ENCODE measurements around the gene RAC3. TPM values are rescaled to one million over a fixed set of nuclear protein-coding genes. Genes with fewer than 3 reads are reported as not detected.

The RAC3 gene
- total and polyA plus RNA-seq, 2 of the 8 experiments (the other 6 are each of a cell fraction or from before 2014, with no cell fraction given), result 177 to 299 TPM

DNA sequence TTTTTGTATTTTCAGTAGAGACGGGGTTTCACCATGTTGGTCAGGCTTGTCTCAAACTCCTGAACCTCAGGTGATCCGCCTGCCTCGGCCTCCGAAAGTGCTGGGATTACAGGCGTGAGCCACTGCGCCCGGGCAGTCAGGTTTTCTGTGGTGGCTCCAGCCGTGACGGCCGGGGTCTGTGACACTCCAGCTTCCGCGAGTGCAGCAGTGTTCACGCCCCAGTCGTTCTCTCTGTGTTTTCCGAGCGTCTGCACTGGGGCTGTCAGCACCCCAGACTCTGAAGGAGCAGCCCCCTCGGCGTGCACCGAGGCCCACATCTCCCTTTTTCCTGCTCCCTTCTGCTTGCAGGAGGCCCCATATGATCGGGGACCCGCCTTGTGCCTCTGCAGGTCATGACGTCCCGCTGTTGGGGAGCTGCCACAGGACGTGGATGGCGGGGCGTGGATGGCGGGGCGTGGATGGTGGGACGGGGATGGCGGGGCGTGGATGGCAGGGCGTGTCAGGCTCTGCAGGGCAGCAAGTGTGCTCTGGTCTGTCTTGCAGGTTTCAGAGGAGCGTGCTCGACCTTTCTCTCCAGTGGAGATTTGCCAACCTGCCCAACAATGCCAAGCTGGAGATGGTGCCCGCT lies 48.4 kb upstream of the RAC3 start:
- POLR2A ChIA-PET (ENCODE audit: partially characterized antibody), result interaction anchor here (0.7 to 1.4 kb wide), 2 partner anchors 15 to 260 kb away, joined by 3 to 4 read pairs; no protein-coding TSS in a partner anchor
- H3K56ac ChIP-seq (replicated peaks; ENCODE audit: insufficient read length, low read depth, low read length), result no peak overlapping the region
- WGBS, 2 experiments (ENCODE audit: extremely low coverage in 1 of 2, insufficient coverage in 1 of 2, insufficient read length in 1 of 2, insufficient replicate concordance in 2 of 2, low coverage in 1 of 2, low lambda C conversion rate in 2 of 2, missing lambda C conversion rate in 1 of 2), result 92% methylated on average over 23 of the region's 35 CpGs; no CpG with 5 or more reads in 1 of the 2 experiments
- no peak overlapping the region for H3K4me3 ChIP-seq (ENCODE audit: extremely low read depth in 1 of 4, insufficient read depth in 2 of 4, low read depth in 3 of 4, low read length in 4 of 4)
- no peak overlapping the region for H3K23ac ChIP-seq (ENCODE audit: insufficient read length)
- peaks cover 0 to 3% (median under 1%) of the 10 kb centered on the region in 4 experiments; a peak in 4 of 7 replicates for H3K4me1 ChIP-seq (replicated peaks in 1 of 4; ENCODE audit: control insufficient read depth in 3 of 4, insufficient read depth in 4 of 4, low read length in 3 of 4)
- no peak overlapping the region for H3K4ac ChIP-seq (replicated peaks; ENCODE audit: insufficient read length, low read depth, low read length)
- TF ChIP-seq NRF1 (IDR thresholded peaks at IDR 0.05; ENCODE audit: low read depth, low read length), result no peak
- no peak for TF ChIP-seq EGR1 (IDR thresholded peaks at IDR 0.05; ENCODE audit: borderline replicate concordance, low read depth, low read length)
- TF ChIP-seq BRCA1 (IDR thresholded peaks at IDR 0.05; ENCODE audit: low read depth, low read length), result no peak
- TF ChIP-seq CREB1 (IDR thresholded peaks at IDR 0.05), result no peak
- no peak for TF ChIP-seq CEBPB (IDR thresholded peaks at IDR 0.05; ENCODE audit: low read depth, low read length)
- no peak for TF ChIP-seq ZNF274 (IDR thresholded peaks at IDR 0.05; ENCODE audit: borderline replicate concordance, extremely low read depth, low read length)
- no peaks in the 10 kb centered on the region for H3K9me3 ChIP-seq (ENCODE audit: insufficient read depth in 2 of 2, low read depth in 1 of 2, low read length in 1 of 2)
- H3K4me2 ChIP-seq (ENCODE audit: insufficient read depth in 1 of 2, low read depth in 2 of 2, low read length in 2 of 2), result no peak overlapping the region
- DNase-seq (ENCODE audit: low read depth in 1 of 2, low spot score in 2 of 2) (no peak), FAIRE-seq (no peak)
- no peak overlapping the region for H2AK5ac ChIP-seq (ENCODE audit: low read depth, low read length)
- no peak overlapping the region for H4K91ac ChIP-seq (replicated peaks; ENCODE audit: insufficient read length, low read length)
- no peak overlapping the region for H3K27ac ChIP-seq (ENCODE audit: low read depth, low read length)
- peaks cover 2 to 25% (median 16%) of the 10 kb centered on the region in 4 experiments; a peak in 6 of 8 replicates for H3K36me3 ChIP-seq (ENCODE audit: control insufficient read depth in 2 of 4, insufficient read depth in 4 of 4, low read length in 3 of 4)
- H3K79me1 ChIP-seq (ENCODE audit: low read depth, low read length), result 0 out of 2 replicates have a peak, but pooled peaks cover 3% of the 10 kb centered on the region
- no peak overlapping the region for H2AFZ ChIP-seq (ENCODE audit: low read length)
- H2BK12ac ChIP-seq (ENCODE audit: low read depth, low read length), result no peak overlapping the region
- peaks cover 2% of the 10 kb centered on the region; the same call in 1 of the 2 replicates for H3K23me2 ChIP-seq (ENCODE audit: low read depth, low read length)
- no peak overlapping the region for H3K9ac ChIP-seq (replicated peaks in 1 of 4; ENCODE audit: extremely low read depth in 1 of 4, low read depth in 3 of 4, low read length in 3 of 4)
- CTCF ChIA-PET (ENCODE audit: partially characterized antibody), result interaction anchor here (0.6 to 1.8 kb wide), 5 partner anchors 9 to 55 kb away, joined by 3 to 5 read pairs (median 3); no protein-coding TSS in a partner anchor
- no peak overlapping the region for H3K14ac ChIP-seq (ENCODE audit: insufficient read length)
- no peak overlapping the region for H2BK15ac ChIP-seq (ENCODE audit: low read length)
- no peak overlapping the region for H2BK120ac ChIP-seq (replicated peaks; ENCODE audit: low read depth, low read length)
- peaks cover 0 to 8% of the 10 kb centered on the region in 2 experiments for H4K20me1 ChIP-seq (replicated peaks in 1 of 2; ENCODE audit: control insufficient read depth in 1 of 2, insufficient read depth in 2 of 2, low read length in 2 of 2)
- H3K27me3 ChIP-seq (replicated peaks in 1 of 4; ENCODE audit: control insufficient read depth in 3 of 4, extremely low read depth in 1 of 4, insufficient read depth in 3 of 4, low read length in 3 of 4), result no peaks in the 10 kb centered on the region
- no peak overlapping the region for H4K8ac ChIP-seq (ENCODE audit: extremely low read depth, insufficient read depth, low read length)
- no peak overlapping the region for H3K18ac ChIP-seq (ENCODE audit: extremely low read depth, low read length)
- H3K79me2 ChIP-seq (ENCODE audit: control insufficient read depth in 1 of 2, insufficient read depth in 2 of 2, low read length in 2 of 2), result 0 out of 4 replicates have a peak, but pooled peaks cover 0 to 4% of the 10 kb centered on the region in 2 experiments
- H4K5ac ChIP-seq (ENCODE audit: insufficient read length, low read depth, low read length), result no peak overlapping the region
- H2BK5ac ChIP-seq (ENCODE audit: low read depth, low read length), result no peak overlapping the region
- no peak overlapping the region for H2BK20ac ChIP-seq (ENCODE audit: low read length)

All from H1 (cell line).